HepG2 (cell line): ENCODE data around the gene IQSEC1. TPM values are rescaled to one million over a fixed set of nuclear protein-coding genes. Genes with fewer than 3 reads are reported as not detected.

Experiments
- ARID2 ChIP-seq: sonication (generic); formaldehyde crosslinking; IDR thresholded peaks from 2 replicates; pipeline ENCODE4 v1.8.1; 2022; ENCODE audit warnings: mild to moderate bottlenecking, missing genetic modification reagents, borderline replicate concordance
- ARNT2 ChIP-seq: sonication (generic); formaldehyde crosslinking; IDR thresholded peaks from 2 replicates; pipeline ENCODE4 v1.8.0; 2022; ENCODE audit warnings: mild to moderate bottlenecking, low read depth, missing genetic modification reagents, moderate library complexity
- ARNTL ChIP-seq: sonication (generic); formaldehyde crosslinking; IDR thresholded peaks from 2 replicates; pipeline ENCODE4 v1.4.0; 2020; ENCODE audit warnings: mild to moderate bottlenecking, missing genetic modification reagents
- ASH2L ChIP-seq: fragments of 300-600, 200-600 bp; sonication (generic); IDR thresholded peaks from 2 replicates; pipeline ENCODE4 v1.7.0; 2017; ENCODE audit warnings: low read depth, mild to moderate bottlenecking, moderate library complexity, mixed read lengths, low read length; ENCODE audit not compliant: insufficient read length
- FOSL2 ChIP-seq: sonication (generic); formaldehyde crosslinking; IDR thresholded peaks from 2 replicates; pipeline ENCODE4 v1.4.0; 2020; ENCODE audit warnings: missing genetic modification reagents
- HCFC1 ChIP-seq: fragments of 150-350 bp; IDR thresholded peaks from 2 replicates; pipeline ENCODE4 v1.6.1; 2014; ENCODE audit warnings: low read depth, low read length
- KAT8 ChIP-seq: IDR thresholded peaks from 2 replicates; pipeline ENCODE4 v1.6.1; 2016; ENCODE audit warnings: missing genetic modification reagents, missing compliant biosample characterization
- NFKBIZ ChIP-seq: IDR thresholded peaks from 2 replicates; pipeline ENCODE4 v1.6.1; 2018; ENCODE audit warnings: missing genetic modification reagents, missing compliant biosample characterization
- POLR2AphosphoS5 ChIP-seq: IDR thresholded peaks from 2 replicates; pipeline ENCODE4 v1.6.1; 2012; ENCODE audit warnings: low read depth, low read length
- SIX4 ChIP-seq: sonication (generic); formaldehyde crosslinking; IDR thresholded peaks from 2 replicates; pipeline ENCODE4 v1.4.0; 2020; ENCODE audit warnings: missing genetic modification reagents
- SP4 ChIP-seq: sonication (generic); formaldehyde crosslinking; IDR thresholded peaks from 2 replicates; pipeline ENCODE4 v1.8.1; 2023; ENCODE audit warnings: mild to moderate bottlenecking, missing genetic modification reagents
- SUZ12 ChIP-seq: fragments of 150-350 bp; IDR thresholded peaks from 2 replicates; pipeline ENCODE4 v1.6.1; 2014; ENCODE audit warnings: low read depth, low read length
- TIGD3 ChIP-seq: sonication (generic); formaldehyde crosslinking; IDR thresholded peaks from 2 replicates; pipeline ENCODE4 v1.5.1; 2020; ENCODE audit warnings: mild to moderate bottlenecking, missing genetic modification reagents, borderline replicate concordance
- TSC22D2 ChIP-seq: sonication (generic); formaldehyde crosslinking; IDR thresholded peaks from 2 replicates; pipeline ENCODE4 v1.5.1; 2020; ENCODE audit warnings: missing genetic modification reagents, mild to moderate bottlenecking, borderline replicate concordance
- ZBTB33 ChIP-seq: sonication (generic); formaldehyde crosslinking; IDR thresholded peaks from 2 replicates; pipeline ENCODE4 v1.4.0; 2020; ENCODE audit warnings: missing genetic modification reagents
- ZNF207 ChIP-seq: fragments of 450-650 bp; IDR thresholded peaks from 2 replicates; pipeline ENCODE4 v1.6.1; 2016; ENCODE audit warnings: antibody characterized with exemption, borderline replicate concordance
- ZNF382 ChIP-seq: sonication (generic); formaldehyde crosslinking; IDR thresholded peaks from 2 replicates; pipeline ENCODE4 v1.5.0; 2020; ENCODE audit warnings: missing genetic modification reagents, mild to moderate bottlenecking, borderline replicate concordance
- ZNF678 ChIP-seq: sonication (generic); formaldehyde crosslinking; IDR thresholded peaks from 2 replicates; pipeline ENCODE4 v1.4.0; 2020; ENCODE audit warnings: mild to moderate bottlenecking, missing genetic modification reagents
- polyA plus RNA-seq, 8 experiments: library from polyadenylated mRNA; depleted of rRNA in 3 of 8; stranded (reverse) in 7 of 8; unstranded in 1 of 8; fragments of >200 nt; fragmentation: Illumina TruSeq in 4 of 8; extraction: Trizol in 4 of 8; gene quantifications; 2 replicates each; pipeline versions ENCODE4 v1.2.1 to v1.2.3, GENCODE V29; 2011 to 2016; ENCODE audit warnings: low read depth in 4 of 8, missing spikeins in 1 of 8, mixed read lengths in 1 of 8; ENCODE audit not compliant: insufficient read depth in 1 of 8
- total RNA-seq, 5 experiments: library from RNA; depleted of rRNA; stranded (reverse); fragments of >200 nt; fragmentation: Illumina TruSeq; extraction: Trizol; gene quantifications; 2 replicates each; pipeline ENCODE4 v1.2.3, GENCODE V29; 2016; ENCODE audit warnings: low read depth in 1 of 5
- TF ChIP-seq, protein P1 (sequence below): sonication (generic); formaldehyde crosslinking; IDR thresholded peaks from 2 replicates; pipeline ENCODE4 v1.5.1; 2020; ENCODE audit warnings: missing genetic modification reagents, mild to moderate bottlenecking, borderline replicate concordance
- TF ChIP-seq, protein P2 (sequence below): sonication (generic); formaldehyde crosslinking; IDR thresholded peaks from 2 replicates; pipeline ENCODE4 v1.4.0; 2020; ENCODE audit warnings: low read depth, mild to moderate bottlenecking, missing genetic modification reagents
- TF ChIP-seq, protein P3 (sequence below): sonication (generic); formaldehyde crosslinking; IDR thresholded peaks from 2 replicates; pipeline ENCODE4 v1.5.0; 2020; ENCODE audit warnings: missing genetic modification reagents

Gene IQSEC1
- total and polyA plus RNA-seq, 2 of the 13 experiments (the other 11 are each of a cell fraction or from before 2014, with no cell fraction given) = 17.4 to 20.2 TPM

- no peak for TF ChIP-seq TIGD3
- TF ChIP-seq NFKBIZ = no peak
- TF ChIP-seq FOSL2 = peak; percentile 52
- TF ChIP-seq ARNT2 (CRISPR knock-in tag) = no peak
- peak; percentile 69; the same call in 1 of the 2 replicates for TF ChIP-seq ZBTB33 (CRISPR knock-in tag)
- TF ChIP-seq SP4 (CRISPR knock-in tag) = 0 out of 2 replicates have a peak, but pooled peaks have one; percentile 27
- no peak for TF ChIP-seq ARID2
- TF ChIP-seq, protein P1, sequence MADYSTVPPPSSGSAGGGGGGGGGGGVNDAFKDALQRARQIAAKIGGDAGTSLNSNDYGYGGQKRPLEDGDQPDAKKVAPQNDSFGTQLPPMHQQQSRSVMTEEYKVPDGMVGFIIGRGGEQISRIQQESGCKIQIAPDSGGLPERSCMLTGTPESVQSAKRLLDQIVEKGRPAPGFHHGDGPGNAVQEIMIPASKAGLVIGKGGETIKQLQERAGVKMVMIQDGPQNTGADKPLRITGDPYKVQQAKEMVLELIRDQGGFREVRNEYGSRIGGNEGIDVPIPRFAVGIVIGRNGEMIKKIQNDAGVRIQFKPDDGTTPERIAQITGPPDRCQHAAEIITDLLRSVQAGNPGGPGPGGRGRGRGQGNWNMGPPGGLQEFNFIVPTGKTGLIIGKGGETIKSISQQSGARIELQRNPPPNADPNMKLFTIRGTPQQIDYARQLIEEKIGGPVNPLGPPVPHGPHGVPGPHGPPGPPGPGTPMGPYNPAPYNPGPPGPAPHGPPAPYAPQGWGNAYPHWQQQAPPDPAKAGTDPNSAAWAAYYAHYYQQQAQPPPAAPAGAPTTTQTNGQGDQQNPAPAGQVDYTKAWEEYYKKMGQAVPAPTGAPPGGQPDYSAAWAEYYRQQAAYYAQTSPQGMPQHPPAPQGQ = no peak
- peak; percentile 56 for TF ChIP-seq ASH2L
- TF ChIP-seq ZNF678 = 0 out of 2 replicates have a peak, but pooled peaks have one; percentile 56
- TF ChIP-seq, protein P2, sequence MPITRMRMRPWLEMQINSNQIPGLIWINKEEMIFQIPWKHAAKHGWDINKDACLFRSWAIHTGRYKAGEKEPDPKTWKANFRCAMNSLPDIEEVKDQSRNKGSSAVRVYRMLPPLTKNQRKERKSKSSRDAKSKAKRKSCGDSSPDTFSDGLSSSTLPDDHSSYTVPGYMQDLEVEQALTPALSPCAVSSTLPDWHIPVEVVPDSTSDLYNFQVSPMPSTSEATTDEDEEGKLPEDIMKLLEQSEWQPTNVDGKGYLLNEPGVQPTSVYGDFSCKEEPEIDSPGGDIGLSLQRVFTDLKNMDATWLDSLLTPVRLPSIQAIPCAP (CRISPR knock-in tag) = no peak
- no peak for TF ChIP-seq HCFC1
- TF ChIP-seq SIX4 = no peak
- TF ChIP-seq ZNF207 = no peak
- no peak for TF ChIP-seq ZNF382 (CRISPR knock-in tag)
- no peak for TF ChIP-seq SUZ12
- TF ChIP-seq, protein P3, sequence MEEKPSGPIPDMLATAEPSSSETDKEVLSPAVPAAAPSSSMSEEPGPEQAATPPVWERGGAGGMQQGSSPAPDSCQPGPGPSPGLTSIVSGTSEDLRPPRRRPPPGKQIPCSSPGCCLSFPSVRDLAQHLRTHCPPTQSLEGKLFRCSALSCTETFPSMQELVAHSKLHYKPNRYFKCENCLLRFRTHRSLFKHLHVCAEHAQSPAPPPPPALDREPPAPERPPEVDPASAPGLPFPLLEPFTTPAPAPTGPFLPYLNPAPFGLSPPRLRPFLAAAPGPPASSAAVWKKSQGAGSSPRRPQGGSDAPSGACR = peak; percentile 92
- TF ChIP-seq TSC22D2 (CRISPR knock-in tag) = no peak
- no peak for TF ChIP-seq POLR2AphosphoS5
- no peak for TF ChIP-seq ARNTL (CRISPR knock-in tag)
- peak; percentile 86 for TF ChIP-seq KAT8 (CRISPR knock-in tag)
Measured at GRCh38 chr3:12994607-12995388, 78.4 kb downstream of the IQSEC1 start (continued).
